GM19467 (cell line): ENCODE measurements around the gene LAMTOR2.
A peak's percentile ranks its signal among the peaks of the same experiment; 100 is the strongest.
"Not testable (repeated sequence)": the region's sequence is repeated elsewhere in the genome, so short reads cannot be mapped to it uniquely, and the experiment has no call there.

Experiments used
- ATAC-seq: cut with Tn5 transposase; IDR thresholded peaks from one replicate; pipeline ENCODE4 v1.9.1; 2021; ENCODE audit warnings: mild to moderate bottlenecking, moderate library complexity; ENCODE audit not compliant: unreplicated experiment

LAMTOR2 gene

GRCh38 chr1:156054500-156055280, at the start of gene LAMTOR2:
LAMTOR2 (plus strand) TSS chr1:156054782; CDS start chr1:156054890, 108 bp downstream.
- ATAC-seq, result peak; percentile 81

- no peak for ATAC-seq
These were observed 49.6 kb upstream of the LAMTOR2 start for GRCh38 chr1:156004843-156005584.

- no peak for ATAC-seq
These were observed 47.8 kb upstream of the LAMTOR2 start for GRCh38 chr1:156006666-156007376.

- ATAC-seq, result no peak
These were observed 45.2 kb upstream of the LAMTOR2 start for GRCh38 chr1:156009404-156009803.

GRCh38 chr1:156012051-156012817, 42.3 kb upstream of the LAMTOR2 start:
- peak; percentile 81 for ATAC-seq

- ATAC-seq, result no peak
These were observed 39.8 kb upstream of the LAMTOR2 start for GRCh38 chr1:156014829-156015228.

- no peak for ATAC-seq
These were observed 34.7 kb upstream of the LAMTOR2 start for GRCh38 chr1:156019946-156020292.

GRCh38 chr1:156020293-156021092, 34.1 kb upstream of the LAMTOR2 start, which contains the start of gene SSR2:
SSR2 (minus strand) TSS chr1:156020951; CDS start chr1:156020167, 784 bp downstream.
- ATAC-seq, result peak; percentile 95

GRCh38 chr1:156021093-156021428, 33.5 kb upstream of the LAMTOR2 start:
- ATAC-seq, result no peak

GRCh38 chr1:156021954-156022353, 32.6 kb upstream of the LAMTOR2 start:
- no peak for ATAC-seq

- ATAC-seq, result no peak
These were observed 29.8 kb upstream of the LAMTOR2 start for GRCh38 chr1:156024801-156025200.

GRCh38 chr1:156025876-156026275, 28.7 kb upstream of the LAMTOR2 start:
- ATAC-seq, result no peak

- no peak for ATAC-seq
These were observed 28.0 kb upstream of the LAMTOR2 start for GRCh38 chr1:156026588-156026987.

- no peak for ATAC-seq
These were observed 21.6 kb upstream of the LAMTOR2 start for GRCh38 chr1:156033011-156033410.

- ATAC-seq, result not testable (repeated sequence)
These were observed 19.6 kb upstream of the LAMTOR2 start for GRCh38 chr1:156034991-156035390.

- no peak for ATAC-seq
These were observed 11.8 kb upstream of the LAMTOR2 start for GRCh38 chr1:156042828-156043227.

GRCh38 chr1:156045076-156045475, 9.5 kb upstream of the LAMTOR2 start:
- no peak for ATAC-seq

GRCh38 chr1:156048663-156049258, 5.8 kb upstream of the LAMTOR2 start:
- no peak for ATAC-seq

GRCh38 chr1:156050376-156050775, 4.2 kb upstream of the LAMTOR2 start:
- no peak for ATAC-seq
